ENCODE measurements around the gene KLHL40.
"Not testable (repeated sequence)": the region's sequence is repeated elsewhere in the genome, so short reads cannot be mapped to it uniquely, and the experiment has no call there.

Gene KLHL40

DNA sequence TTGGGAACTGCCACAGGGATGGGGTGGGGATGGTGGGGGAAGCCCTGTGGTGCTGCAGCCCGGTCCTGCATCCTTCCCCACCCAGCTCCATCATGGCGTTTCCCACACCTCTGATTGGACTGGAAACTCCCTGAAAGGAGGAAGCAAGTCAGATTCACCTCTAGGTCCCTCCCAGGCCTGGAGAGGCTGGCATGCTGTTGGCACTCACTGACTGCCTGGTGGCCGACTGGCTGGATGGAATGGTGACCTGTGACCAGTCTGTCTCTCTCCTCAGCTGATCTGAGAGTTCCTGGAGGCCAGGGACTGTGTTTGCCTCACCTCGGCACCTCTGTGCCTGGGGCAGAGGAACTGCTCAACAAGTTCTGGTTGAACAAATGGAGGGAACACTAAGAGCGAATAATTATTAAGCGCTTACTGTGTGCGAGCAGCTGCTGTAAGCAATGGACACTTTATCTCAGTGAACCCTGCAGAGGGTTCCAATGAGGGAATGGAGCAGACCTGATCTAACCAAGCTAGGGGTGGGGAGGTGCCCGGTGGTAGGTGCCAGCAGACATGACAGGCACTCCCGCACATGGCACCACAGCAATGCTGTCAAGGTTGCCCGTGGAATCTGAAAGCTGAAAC lies 20.7 kb downstream of the KLHL40 start:
- no peak for DNase-seq

DNA sequence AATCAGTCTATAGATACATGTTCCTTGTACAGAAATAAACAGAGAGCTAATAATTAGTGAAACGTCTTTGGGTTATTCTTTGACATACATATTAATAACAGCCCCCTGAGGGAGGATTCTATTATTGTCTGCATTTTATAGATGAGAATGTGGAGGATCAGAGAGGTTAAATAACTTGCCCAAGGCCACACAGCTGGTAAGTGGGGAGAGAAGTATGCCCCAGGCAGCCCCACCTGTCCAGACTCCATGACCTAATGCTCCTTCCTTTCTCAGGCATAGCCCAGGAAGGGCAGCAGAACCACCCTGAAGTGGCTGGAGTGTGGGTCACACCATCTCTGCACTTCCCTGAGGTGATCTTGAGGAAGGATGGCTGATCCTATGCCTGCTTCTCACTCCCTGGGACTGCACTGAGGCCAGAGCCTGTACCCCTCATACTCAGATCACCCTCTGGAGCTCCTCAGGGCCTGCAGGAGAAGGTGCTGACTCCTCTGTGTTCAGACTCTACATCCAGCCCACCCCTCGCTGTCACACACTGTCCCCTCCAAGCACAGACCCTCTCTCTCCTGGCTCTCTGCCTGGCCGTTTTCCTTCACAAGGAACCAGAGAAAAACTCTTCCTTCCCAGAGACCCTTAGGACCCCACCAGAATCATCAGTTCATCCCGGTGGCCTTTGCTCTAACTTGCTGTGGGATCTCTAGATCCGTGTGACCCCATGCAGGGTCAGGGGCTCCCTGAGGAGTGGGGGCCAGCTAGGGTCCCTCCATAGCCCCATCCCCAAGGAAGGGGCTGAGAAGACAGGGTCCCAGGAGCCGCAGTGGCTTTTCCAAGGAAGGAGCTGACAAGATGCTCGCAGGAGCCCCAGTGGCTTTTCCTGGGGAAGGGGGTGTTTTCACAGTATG lies 21.6 kb downstream of the KLHL40 start:
- no peak for DNase-seq

- DNase-seq, result no peak
Observed at GRCh38 chr3:42707620-42708355, 22.5 kb downstream of the KLHL40 start.

DNA sequence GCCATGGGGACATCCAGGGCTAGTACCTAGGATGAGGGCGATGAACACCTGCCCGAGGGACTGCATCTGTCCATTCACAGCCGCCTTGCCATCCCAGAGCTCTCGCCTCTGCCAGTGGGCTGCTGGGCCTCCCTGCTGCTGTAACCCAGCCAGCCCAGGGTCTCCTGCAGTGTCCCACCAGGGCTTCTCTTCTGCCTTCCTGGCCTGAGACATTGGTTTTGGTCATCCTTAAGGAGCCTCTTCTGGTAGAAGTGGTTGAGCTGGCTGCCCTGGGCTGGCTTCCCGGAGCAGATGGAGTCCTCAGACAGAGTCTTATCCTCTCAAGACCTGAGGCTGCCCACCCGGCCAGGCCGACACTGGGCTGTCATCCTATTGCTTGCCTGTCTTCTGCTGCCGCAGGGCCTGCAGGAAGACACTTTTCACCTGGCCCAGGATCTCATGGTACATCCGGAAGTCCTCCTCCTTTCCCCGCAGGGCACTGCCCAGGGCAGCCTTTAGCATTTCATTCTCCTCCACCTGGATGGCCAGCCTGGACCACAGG lies 23.3 kb downstream of the KLHL40 start:
- DNase-seq, result no peak

GRCh38 chr3:42709621-42710020 lies 24.3 kb downstream of the KLHL40 start:
- DNase-seq, result no peak

DNA sequence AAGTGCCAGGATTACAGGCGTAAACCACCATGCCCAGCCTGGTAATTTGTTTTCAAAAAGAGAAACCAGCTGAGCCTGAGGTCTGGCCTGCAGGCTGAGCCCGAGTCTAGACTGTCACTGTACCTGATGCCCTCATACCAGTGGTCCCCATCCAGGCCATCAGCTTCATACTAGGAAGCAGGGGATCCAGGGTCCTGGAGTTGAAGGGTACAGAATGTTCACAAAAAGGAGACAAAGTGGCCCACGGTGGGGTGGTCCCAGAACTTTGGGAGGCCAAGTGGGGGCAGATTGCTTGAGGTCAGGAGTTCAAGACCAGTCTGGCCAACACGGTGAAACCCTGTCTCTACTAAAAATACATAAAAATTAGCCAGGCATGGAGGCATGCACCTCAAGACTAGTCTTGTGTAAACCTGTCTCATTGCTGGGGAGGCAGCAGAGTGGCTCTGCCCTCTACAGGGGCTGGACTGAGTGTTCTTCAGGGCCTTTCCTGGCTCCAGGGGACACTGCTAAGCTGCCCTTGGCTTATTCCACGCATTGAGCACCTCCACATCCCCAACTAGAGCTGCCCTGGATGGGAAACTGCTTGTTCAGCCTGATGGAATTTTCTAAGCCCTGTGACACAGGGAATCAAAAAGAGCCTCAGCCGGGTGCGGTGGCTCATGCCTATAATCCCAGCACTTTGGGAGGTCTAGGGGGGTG lies 25.1 kb downstream of the KLHL40 start:
- DNase-seq, result no peak

GRCh38 chr3:42711491-42712343 lies 26.4 kb downstream of the KLHL40 start:
- no peak for DNase-seq

DNA sequence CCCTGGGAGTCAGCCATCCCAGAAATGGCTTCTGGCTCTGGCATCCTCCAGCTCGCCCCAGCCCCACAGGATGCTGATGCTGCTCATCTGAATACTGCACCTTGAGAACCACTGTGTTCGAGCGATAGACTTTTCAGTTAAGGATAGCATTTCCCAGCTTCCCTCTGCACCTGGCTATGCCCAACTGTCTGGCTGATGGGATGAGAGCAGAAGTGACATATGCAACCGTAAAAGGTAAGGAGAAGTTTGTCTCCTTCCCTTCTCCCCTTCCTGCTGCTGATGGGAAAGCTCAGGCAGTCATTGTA lies 27.0 kb downstream of the KLHL40 start:
- DNase-seq, result no peak

DNA sequence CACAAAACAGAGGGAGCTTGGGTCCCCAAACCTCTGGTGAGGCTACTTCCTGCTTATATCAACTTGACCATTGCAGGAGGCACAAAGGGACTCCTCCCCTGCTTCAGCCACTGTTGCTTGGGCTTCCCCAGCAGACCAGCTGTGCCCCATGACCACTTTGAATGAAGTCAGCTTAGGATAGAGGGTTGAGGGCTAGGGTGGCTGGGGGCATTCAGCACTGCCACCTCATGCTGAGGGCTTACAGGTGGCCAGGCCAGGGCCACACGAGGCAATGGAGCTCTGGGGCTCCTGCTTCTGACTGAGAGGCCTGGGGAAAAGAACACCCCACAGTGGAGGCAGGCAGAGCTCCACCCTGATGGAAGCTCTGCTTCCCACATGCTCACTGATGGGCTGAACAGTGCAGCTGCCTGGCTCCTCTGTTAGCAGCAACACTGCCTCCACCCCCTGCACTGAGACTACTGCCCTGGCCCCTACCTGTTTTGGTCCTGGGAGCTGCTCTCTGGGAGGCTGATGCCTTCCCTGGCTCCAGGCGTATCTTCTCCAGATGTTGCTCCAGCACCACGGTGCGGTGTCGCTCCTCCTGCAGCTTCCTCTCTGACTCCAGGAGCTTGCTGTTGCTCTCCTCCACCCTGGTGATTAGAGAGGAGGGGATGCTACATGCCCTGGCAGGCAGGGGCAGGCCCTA lies 27.5 kb downstream of the KLHL40 start:
- DNase-seq, result no peak

- DNase-seq, result no peak
Observed at GRCh38 chr3:42713747-42714146, 28.4 kb downstream of the KLHL40 start.

- no peak for DNase-seq
Observed at GRCh38 chr3:42714171-42714852, 29.0 kb downstream of the KLHL40 start.

DNA sequence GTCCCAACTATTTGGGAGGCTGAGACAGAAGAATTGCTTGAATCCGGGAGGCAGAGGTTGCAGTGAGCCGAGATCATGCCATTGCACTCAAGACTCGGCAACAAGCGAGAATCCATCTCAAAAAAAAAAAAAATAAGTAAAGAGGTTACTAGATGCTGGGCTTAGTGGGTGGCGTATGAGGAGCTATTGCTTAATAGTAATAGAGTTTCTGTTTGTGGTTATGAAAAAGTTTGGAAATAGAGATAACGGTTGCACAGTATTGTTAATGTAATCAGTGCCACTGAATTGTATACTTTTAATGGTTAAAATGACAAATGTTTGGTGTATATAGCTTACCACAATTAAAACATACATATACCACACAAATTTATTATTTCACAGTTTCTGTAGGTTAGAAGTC lies 32.0 kb downstream of the KLHL40 start:
- DNase-seq, result no peak

- DNase-seq, result no peak
Observed at GRCh38 chr3:42718338-42718737, 33.0 kb downstream of the KLHL40 start.

DNA sequence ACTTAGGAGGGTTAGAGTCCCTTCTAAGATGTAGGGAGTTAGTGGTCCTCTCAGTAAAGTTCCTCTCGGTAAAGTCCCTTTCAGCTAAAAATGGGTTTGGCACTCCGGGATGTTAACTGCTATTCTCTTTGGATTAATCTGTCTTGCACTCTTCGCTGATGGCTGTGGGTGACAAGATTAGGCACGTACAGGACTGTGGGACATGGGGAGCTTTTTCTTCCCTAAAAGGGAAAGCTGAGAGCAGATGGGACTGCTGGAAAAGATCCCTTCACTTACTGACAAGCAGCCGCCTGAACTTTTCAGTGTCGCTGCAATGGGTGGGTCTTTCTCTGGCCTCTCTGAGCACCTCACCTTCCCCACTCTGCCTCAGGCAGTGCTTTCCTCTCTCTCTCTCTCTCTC lies 33.7 kb downstream of the KLHL40 start:
- no peak for DNase-seq

DNA sequence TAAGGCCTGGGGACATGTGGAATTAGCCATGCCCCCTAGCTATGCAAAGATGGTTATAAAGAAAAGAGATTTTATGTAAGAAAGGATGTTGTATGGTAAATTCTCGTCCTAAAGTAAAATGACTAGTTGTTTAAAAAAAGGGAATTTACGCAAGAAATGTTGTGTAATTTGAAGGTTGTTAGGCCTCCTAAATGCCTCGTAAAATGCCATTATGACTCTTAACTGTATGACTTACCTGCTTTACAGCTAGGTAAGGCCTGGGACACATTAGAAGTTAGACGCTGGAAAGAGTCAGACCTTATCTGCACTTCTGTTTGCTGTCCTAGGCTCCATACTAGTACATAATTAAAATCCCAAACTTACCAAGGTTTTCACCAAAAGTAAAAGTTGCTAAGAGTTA lies 34.8 kb downstream of the KLHL40 start:
- no peak for DNase-seq

GRCh38 chr3:42721690-42722089 lies 36.4 kb downstream of the KLHL40 start:
- DNase-seq, result no peak

DNA sequence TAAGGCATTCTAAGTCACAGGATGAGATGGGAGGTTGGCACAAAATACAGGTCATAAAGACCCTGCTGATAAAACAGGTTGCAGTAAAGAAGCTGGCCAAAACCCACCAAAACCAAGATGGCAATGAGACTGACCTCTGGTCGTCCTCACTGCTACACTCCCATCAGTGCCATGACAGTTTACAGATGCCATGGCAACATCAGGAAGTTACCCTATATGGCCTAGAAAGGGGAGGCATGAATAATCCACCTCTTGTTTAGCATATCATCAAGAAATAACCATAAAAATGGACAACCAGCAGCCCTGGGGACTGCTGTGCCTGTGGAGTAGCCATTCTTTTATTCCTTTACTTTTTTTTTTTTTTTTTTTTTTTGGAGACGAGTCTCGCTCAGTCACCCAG lies 37.1 kb downstream of the KLHL40 start:
- DNase-seq, result not testable (repeated sequence)

DNA sequence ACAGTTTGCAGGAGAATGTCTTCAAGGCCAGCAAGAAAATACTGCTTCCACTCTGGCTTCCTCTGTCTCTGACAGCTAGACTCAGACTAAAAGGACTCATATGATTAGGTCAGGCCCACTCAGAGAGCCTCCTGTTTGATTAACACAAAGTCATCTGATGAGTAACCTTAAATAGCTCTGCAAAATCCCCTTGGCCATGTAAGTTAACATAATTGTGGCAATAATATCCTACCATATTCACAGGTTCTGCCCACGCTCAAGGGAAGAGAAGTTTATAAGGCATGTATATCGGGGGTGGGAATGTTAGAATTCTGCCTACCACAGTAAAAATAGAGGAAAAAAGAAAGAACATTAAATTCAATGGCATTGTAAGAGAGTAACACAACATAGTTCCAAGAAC lies 37.9 kb downstream of the KLHL40 start:
- no peak for DNase-seq

DNA sequence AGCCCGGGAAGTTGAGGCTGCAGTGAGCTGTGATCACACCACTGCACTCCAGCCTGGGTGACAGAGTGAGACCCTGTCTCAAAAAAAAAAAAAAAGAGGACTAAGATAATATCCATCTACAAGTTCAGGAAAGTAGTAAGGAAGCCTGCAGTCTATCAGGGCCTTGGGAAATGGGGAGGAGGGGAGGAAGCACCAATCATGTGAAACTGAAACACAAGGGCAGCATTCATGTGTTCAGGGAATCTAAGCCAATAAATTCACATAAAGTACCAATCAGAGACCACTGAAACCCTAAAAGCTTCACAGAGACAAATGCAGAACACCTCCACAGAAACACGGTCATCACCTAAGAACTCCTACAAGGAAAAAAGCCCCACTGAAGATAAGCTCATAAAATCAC lies 40.1 kb downstream of the KLHL40 start:
- no peak for DNase-seq

DNA sequence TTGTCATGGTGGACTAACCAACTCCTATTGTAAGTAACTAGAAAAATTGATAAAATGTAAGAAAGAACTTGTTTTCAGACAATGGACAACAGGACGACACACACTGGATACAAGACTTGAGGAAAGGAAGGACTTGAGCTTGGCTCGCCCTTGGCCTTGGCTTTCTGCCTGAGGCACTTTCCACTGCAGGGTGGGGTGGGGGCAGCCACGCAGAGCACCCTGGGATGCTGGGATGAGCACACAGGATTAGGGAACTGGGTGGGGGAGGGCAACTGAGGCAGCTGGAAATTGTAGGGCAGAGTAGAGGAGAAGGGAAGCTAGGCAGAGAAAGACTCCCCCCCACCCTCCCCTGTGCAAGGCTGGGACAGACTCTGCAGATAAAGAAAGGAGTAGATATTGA lies 42.7 kb downstream of the KLHL40 start:
- DNase-seq, result no peak
